Measurements from ENCODE around the gene EYS. TPM values are rescaled to one million over a fixed set of nuclear protein-coding genes. Genes with fewer than 3 reads are reported as not detected.

Gene EYS
- total and polyA plus RNA-seq, 2 of the 8 experiments (the other 6 are each of a cell fraction or from before 2014, with no cell fraction given), result 0.05 to 0.13 TPM

DNA sequence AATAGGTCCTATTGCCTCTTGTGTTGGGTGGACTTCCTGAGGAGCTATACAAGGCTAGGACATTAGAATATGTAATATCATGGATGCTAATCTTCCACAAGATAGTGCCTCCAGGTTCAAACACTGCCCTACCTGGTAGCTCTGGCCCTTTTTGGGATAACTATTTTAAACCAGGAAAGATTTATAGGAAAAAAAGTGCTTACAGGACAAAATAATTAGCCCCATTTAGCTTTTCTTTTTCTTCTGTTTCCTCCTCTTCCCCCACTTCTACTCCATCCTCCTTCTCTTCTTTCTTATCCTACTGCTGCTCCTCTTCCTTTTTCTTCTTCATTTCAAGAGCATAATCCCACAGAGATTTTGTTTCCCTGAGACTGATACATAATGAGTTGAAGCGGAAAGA is 1104.0 kb downstream of the EYS start:
- Histone ChIP-seq H3K56ac (replicated peaks; ENCODE audit: insufficient read length, low read depth, low read length) (no peak overlapping the region), H3K4me1 (replicated peaks in 1 of 4; ENCODE audit: control insufficient read depth in 3 of 4, insufficient read depth in 4 of 4, low read length in 3 of 4) (no peaks in the 10 kb centered on the region), H2BK120ac (replicated peaks; ENCODE audit: low read depth, low read length) (no peak overlapping the region), H3K36me3 (ENCODE audit: control insufficient read depth in 2 of 4, insufficient read depth in 4 of 4, low read length in 3 of 4) (no peaks in the 10 kb centered on the region), H3K18ac (ENCODE audit: extremely low read depth, low read length) (no peak overlapping the region), H4K91ac (replicated peaks; ENCODE audit: insufficient read length, low read length) (no peak overlapping the region), H3K27ac (ENCODE audit: low read depth, low read length) (no peak overlapping the region), H3K27me3 (replicated peaks in 1 of 4; ENCODE audit: control insufficient read depth in 3 of 4, extremely low read depth in 1 of 4, insufficient read depth in 3 of 4, low read length in 3 of 4) (no peaks in the 10 kb centered on the region), H2AK5ac (ENCODE audit: low read depth, low read length) (no peak overlapping the region), H3K14ac (ENCODE audit: insufficient read length) (no peak overlapping the region), H2BK12ac (ENCODE audit: low read depth, low read length) (no peak overlapping the region), H4K20me1 (replicated peaks in 1 of 2; ENCODE audit: control insufficient read depth in 1 of 2, insufficient read depth in 2 of 2, low read length in 2 of 2) (no peaks in the 10 kb centered on the region), H2BK20ac (ENCODE audit: low read length) (no peak overlapping the region), H3K23ac (ENCODE audit: insufficient read length) (no peak overlapping the region), H4K8ac (ENCODE audit: extremely low read depth, insufficient read depth, low read length) (no peak overlapping the region), H4K5ac (ENCODE audit: insufficient read length, low read depth, low read length) (no peak overlapping the region), H3K9me3 (ENCODE audit: insufficient read depth in 2 of 2, low read depth in 1 of 2, low read length in 1 of 2) (no peaks in the 10 kb centered on the region), H3K4me3 (ENCODE audit: extremely low read depth in 1 of 4, insufficient read depth in 2 of 4, low read depth in 3 of 4, low read length in 4 of 4) (no peak overlapping the region), H3K4ac (replicated peaks; ENCODE audit: insufficient read length, low read depth, low read length) (no peak overlapping the region), H2AFZ (ENCODE audit: low read length) (0 out of 2 replicates have a peak overlapping the region, but pooled peaks have one; percentile 3), H3K79me1 (ENCODE audit: low read depth, low read length) (no peaks in the 10 kb centered on the region), H3K4me2 (ENCODE audit: insufficient read depth in 1 of 2, low read depth in 2 of 2, low read length in 2 of 2) (no peak overlapping the region), H3K23me2 (ENCODE audit: low read depth, low read length) (no peaks in the 10 kb centered on the region), H2BK5ac (ENCODE audit: low read depth, low read length) (no peak overlapping the region), H3K9ac (replicated peaks in 1 of 4; ENCODE audit: extremely low read depth in 1 of 4, low read depth in 3 of 4, low read length in 3 of 4) (no peak overlapping the region), H2BK15ac (ENCODE audit: low read length) (no peak overlapping the region), H3K79me2 (ENCODE audit: control insufficient read depth in 1 of 2, insufficient read depth in 2 of 2, low read length in 2 of 2) (no peaks in the 10 kb centered on the region)
- FAIRE-seq, result no peak
- ChIA-PET CTCF (ENCODE audit: partially characterized antibody) (no interaction called here), POLR2A (ENCODE audit: partially characterized antibody) (interaction anchor here (1.2 kb wide), 1 partner anchor 12 kb away, joined by 3 read pairs; no protein-coding TSS in a partner anchor)
- DNase-seq (ENCODE audit: low read depth in 1 of 2, low spot score in 2 of 2), result no peak
- WGBS, 2 experiments (ENCODE audit: extremely low coverage in 1 of 2, insufficient coverage in 1 of 2, insufficient read length in 1 of 2, insufficient replicate concordance in 2 of 2, low coverage in 1 of 2, low lambda C conversion rate in 2 of 2, missing lambda C conversion rate in 1 of 2), result 100% methylated on average over 1 of the region's 1 CpG; no CpG with 5 or more reads in 1 of the 2 experiments
- TF ChIP-seq PHF8 (conservative IDR thresholded peaks at IDR 0.05; ENCODE audit: low read depth, low read length), result no peak
- no peak for TF ChIP-seq EGR1 (IDR thresholded peaks at IDR 0.05; ENCODE audit: borderline replicate concordance, low read depth, low read length)
- no peak for TF ChIP-seq CBX5 (IDR thresholded peaks at IDR 0.05; ENCODE audit: low read depth, low read length)
- TF ChIP-seq, protein P1, sequence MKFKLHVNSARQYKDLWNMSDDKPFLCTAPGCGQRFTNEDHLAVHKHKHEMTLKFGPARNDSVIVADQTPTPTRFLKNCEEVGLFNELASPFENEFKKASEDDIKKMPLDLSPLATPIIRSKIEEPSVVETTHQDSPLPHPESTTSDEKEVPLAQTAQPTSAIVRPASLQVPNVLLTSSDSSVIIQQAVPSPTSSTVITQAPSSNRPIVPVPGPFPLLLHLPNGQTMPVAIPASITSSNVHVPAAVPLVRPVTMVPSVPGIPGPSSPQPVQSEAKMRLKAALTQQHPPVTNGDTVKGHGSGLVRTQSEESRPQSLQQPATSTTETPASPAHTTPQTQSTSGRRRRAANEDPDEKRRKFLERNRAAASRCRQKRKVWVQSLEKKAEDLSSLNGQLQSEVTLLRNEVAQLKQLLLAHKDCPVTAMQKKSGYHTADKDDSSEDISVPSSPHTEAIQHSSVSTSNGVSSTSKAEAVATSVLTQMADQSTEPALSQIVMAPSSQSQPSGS (IDR thresholded peaks at IDR 0.05; ENCODE audit: low read length), result no peak
- TF ChIP-seq ASH2L (IDR thresholded peaks at IDR 0.05; ENCODE audit: low read length), result no peak
- TF ChIP-seq TAF7 (optimal IDR thresholded peaks at IDR 0.05; ENCODE audit: borderline replicate concordance, low read depth, low read length), result no peak
- TF ChIP-seq YY1 (IDR thresholded peaks at IDR 0.05; ENCODE audit: low read depth, low read length), result no peak
- no peak for TF ChIP-seq MAFK (IDR thresholded peaks at IDR 0.05; ENCODE audit: low read depth, low read length)
- TF ChIP-seq SIN3A (conservative IDR thresholded peaks at IDR 0.05 in 1 of 2, IDR thresholded peaks at IDR 0.05 in 1 of 2; ENCODE audit: low read depth in 1 of 2, low read length in 2 of 2), result no peak
- TF ChIP-seq EZH2 (IDR thresholded peaks at IDR 0.05; ENCODE audit: low read depth, low read length, severe bottlenecking), result no peak
- TF ChIP-seq CREB1 (IDR thresholded peaks at IDR 0.05), result no peak
- no peak for TF ChIP-seq TAF1 (IDR thresholded peaks at IDR 0.05; ENCODE audit: low read depth, low read length)
- TF ChIP-seq, protein P2, sequence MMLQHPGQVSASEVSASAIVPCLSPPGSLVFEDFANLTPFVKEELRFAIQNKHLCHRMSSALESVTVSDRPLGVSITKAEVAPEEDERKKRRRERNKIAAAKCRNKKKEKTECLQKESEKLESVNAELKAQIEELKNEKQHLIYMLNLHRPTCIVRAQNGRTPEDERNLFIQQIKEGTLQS (IDR thresholded peaks at IDR 0.05; ENCODE audit: insufficient read depth, low read depth, low read length), result no peak

Data from H1 (cell line).